T-helper 2 cell treated with Interferon-gamma antibody and Interleukin-4, amounts not matched to agents 100 ng/mL and 5 ng/mL, for 36 hours (primary cell): ENCODE results near the gene DCTN1. TPM values are rescaled to one million over a fixed set of nuclear protein-coding genes. Genes with fewer than 3 reads are reported as not detected.

ENCODE experiments used
- intact Hi-C: fragments of 100-400 bp; cut with micrococcal nuclease; formaldehyde crosslinking; loops from one replicate; pipeline ENCODE4 v1.15.1; 2023
- total RNA-seq: library from RNA; stranded (reverse); gene quantifications from 2 replicates; pipeline ENCODE4 v1.2.3, GENCODE V29; 2022

Gene DCTN1
- total RNA-seq, 1 donor from 2014 or later, result 105 TPM

DNA sequence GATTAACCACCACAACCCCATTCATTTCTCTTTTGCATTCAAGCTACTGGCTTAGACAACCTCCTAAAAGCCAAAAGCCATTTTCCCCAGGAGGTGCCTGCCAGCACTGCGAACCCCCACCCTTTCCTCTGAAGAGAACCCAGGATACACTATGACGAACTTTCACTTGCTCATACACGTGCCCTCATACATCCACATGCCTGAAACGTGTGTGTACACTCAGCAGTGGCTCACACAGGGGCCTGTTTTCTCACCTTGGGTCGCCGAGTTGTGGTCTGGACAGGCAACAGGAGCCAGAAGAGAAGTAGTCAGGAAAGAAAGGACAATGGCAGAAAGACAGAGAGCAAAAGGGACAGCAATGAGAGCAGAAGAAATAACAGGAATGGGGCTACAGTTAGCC is 7.4 kb downstream of the DCTN1 start:
- intact Hi-C loops, result no loop called here

DNA sequence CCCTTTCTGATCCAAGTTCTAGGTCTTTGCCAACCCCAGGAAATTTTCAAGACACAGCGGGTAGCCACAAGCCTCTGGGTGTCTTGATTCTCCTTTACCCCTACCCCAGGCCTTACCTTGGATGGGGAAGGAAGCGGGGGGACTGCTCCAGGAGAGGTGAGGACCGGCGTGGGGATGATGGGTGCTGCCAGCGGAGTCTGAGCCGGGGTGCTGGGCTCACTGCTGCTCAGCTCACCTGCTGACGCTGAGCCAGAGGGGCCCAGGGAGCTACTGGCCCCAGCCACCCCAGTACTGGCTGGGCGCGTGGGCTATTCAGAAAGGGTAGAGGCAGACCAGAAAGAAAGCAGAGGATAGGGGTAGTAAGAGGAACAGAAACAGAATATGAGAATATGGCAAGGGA is 8.7 kb downstream of the DCTN1 start:
- intact Hi-C loops, result no loop called here

DNA sequence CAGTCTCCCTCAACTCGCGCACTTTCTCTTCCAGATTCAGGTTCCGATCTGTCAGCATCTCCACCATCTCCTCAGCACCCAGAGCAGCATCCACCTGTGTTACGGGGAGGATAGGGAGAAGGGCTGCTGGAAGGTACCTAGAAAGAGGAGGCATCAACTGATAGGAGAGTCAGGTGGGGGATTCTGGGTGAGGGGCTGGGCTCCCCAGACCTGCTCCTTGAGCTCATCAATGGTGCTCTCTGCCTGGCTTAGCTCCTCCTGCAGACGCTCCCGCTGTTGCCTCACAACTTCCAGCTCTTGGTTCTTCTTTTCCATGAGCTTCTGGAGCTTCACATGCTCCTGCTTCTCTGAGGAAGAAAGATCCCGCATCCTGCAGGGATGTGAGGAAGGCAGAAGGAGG is 10.1 kb downstream of the DCTN1 start:
- intact Hi-C loops, result no loop called here

DNA sequence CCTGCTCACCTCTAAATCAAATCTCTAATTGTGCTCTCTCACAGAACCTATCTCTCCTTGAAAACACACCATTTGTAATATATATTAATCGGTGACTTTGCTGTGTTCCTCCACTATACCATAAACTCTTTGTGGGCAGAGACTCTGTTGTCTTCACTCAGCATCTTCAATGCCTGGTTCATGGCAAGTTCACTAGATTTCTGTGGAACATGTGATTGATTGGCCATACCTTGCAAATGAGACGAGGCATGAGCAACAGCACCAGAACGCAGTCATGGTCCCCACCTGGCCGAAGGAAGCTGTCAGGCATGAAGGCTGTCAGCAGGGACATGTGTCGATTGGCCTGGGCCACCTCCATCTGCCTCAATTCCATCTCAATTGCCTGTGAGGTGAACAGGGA is 11.6 kb downstream of the DCTN1 start:
- intact Hi-C loops, result no loop called here

DNA sequence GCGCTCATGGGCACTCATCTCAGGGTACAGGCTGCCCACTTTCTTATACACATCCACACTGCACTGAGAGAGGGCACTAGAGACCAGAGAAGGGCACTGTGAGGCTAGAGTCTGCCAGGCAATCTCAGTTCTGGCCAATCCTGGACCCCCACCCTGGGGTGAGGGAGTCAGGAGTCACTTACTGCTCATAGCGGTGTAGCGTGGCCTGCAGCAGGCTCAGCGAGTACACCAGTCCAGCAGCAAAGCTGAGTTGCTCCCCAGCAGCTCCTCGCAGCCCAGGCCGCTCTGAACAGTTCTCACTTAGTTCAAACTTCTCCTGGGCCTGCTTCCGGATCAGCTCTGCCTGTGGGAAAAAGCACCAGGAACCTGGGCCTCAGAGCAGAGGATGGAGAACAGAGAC is 12.3 kb downstream of the DCTN1 start:
- intact Hi-C loops, result no loop called here

DNA sequence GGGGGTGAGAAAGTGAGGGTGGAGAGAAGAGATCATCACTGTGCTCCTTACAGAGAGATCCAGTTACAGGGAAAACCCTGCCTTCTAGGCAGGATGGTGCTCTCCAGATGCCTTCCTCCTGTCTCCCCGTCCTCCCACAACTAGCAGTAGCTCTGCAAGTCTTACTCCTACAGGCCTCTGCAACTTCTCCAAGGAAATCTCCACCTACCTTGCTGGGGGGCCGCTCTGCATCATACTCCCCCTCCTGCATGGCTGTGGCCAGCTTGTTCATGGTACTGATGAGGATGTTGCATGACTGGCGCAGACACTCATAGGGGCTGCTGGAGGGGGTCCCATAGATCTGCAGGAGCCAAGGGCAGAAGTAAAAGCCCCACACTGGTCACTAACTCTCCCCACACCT is 14.1 kb downstream of the DCTN1 start:
- intact Hi-C loops, result no loop called here

DNA sequence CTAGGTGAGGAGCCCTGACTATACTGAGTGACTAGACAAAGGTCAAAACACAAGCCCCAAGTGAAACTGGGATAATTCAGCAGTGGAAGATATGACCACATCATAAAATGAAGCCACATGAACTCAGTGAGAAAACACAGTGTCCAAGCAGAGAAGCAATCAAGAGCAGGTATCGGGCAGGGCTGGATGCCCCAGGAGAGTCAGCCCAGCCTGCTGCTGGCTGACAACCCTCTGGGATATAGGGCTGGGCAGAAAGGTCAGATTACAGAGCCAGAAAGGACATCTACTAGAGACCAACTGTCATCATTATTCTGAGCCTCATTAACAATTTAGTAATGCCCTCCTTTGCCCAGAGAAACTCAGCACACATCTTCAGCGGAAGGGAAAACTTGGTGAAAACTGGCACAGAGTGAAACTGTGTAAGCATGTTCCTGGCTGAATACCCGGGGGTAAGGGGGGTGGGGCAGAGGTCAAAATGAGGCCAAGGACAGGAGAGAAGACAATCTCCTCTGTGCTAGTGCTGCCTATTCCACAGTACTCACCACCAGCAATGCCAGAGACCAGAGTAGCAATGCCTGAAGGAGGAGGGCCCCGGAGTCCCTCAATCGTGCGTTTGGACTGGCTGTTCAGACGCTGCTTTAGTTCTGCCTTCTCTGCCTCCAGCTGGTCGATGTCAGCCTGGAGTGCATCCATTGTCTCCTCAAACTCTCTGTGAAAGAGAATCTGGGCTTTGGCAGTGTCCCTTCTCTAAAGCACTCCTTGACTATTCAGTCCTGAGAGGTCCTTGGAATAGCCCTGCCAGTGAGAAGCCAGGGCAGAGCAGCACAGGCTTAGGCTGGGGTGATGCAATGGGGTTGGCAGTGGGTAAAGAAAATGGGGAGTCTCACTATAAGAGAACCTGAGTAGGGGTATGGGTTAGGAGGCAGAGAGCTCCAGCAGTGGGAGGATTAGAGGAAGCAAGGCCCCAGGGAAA is 15.3 kb downstream of the DCTN1 start:
- intact Hi-C loops, result no loop called here

DNA sequence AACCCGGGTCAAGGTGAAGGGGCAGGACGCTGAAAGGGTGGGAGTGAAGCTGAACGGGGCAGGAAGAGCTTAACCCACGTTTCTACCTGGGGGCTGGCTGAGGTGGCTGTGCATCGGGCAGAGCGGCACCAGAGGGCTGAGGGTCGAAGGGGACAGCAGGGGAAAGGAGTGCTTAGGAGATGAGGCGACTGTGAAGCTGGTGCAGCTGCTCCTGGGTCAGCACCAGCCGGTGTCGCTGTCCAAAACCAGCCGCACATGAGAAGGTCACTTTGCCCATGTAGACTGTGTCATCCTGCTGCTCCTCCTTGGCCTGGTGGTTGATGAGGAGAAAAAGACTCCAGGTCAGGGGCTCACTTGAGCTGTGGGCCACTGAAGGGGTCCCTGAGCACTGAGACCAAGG is 18.8 kb downstream of the DCTN1 start:
- intact Hi-C loops, result no loop called here

DNA sequence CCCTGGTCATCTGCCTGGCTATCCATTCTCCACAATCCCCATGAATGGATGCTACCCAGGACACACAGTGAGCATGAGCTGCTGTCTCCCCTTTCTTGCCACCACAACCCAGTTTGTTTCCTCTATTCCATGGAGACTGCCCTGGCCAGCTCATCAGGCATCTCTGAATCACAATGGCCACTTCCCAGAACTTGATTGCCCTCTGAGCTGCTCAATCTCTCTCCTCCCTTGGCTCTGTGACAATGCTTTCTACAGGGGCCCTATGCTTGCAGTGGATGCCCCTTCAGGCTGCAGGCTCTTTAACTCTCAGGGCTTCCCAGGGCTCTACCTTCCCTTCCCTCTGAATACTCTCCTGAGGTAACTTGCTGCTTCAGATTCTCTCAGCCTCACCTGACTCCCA is 22.5 kb downstream of the DCTN1 start:
- intact Hi-C loops, result no loop called here

DNA sequence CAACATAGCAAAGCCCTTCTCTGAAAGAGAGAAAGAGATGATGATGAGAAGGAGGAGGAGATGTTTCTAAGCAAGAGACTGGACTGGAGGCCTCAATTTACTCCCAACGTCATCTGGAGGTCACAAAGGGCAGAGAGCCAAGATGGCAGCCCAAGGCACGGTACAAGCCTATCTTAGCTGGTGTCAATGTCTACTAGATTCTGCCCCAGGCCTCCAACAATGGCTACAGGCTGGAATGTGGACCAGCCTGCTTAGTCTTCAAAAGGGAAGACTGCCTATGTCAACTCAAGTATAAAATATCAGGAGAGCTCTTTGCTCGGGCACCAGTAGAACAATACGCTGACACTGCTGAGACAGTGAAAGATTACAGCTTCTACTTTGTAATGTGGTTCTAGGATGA is 30.2 kb downstream of the DCTN1 start:
- intact Hi-C loops, result no loop called here

DNA sequence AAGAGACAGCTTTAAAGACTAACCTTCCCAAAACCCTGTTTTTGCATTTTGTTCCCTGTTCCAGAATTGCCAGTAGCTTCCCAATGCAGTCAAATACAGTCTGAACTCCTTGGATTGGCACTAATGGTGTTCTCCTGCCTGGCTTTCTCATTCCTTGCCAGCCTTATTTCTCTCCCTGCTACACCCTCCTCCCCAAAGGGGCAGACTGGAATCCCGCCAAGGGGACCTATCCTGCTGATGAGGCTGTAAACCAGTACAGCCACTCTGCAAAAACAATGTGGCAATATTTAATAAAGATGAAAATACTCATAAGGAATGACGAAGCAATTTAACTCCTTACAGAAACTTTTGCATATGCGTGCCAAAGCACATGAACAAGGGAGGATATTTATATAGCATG is 32.4 kb downstream of the DCTN1 start:
- intact Hi-C loops, result no loop called here

DNA sequence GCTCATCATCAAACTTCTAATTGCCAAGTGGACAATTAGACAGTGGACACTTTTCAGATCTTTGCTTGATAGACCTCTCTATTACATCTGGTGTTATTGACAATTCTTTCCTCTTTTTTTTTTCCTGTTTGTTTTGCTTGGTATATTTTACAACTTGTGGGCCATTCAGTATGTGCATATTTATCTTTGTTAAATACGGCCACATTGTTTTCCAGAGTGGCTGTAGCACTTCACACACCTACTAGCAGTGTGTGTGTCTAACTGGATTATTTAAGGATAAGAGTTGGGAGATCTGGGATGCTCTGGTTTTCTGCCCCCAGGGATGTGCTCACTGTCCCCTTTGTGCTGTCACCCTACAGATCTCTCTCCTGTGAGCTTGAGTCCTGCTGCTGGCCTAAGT is 32.8 kb downstream of the DCTN1 start:
- intact Hi-C loops, result no loop called here

DNA sequence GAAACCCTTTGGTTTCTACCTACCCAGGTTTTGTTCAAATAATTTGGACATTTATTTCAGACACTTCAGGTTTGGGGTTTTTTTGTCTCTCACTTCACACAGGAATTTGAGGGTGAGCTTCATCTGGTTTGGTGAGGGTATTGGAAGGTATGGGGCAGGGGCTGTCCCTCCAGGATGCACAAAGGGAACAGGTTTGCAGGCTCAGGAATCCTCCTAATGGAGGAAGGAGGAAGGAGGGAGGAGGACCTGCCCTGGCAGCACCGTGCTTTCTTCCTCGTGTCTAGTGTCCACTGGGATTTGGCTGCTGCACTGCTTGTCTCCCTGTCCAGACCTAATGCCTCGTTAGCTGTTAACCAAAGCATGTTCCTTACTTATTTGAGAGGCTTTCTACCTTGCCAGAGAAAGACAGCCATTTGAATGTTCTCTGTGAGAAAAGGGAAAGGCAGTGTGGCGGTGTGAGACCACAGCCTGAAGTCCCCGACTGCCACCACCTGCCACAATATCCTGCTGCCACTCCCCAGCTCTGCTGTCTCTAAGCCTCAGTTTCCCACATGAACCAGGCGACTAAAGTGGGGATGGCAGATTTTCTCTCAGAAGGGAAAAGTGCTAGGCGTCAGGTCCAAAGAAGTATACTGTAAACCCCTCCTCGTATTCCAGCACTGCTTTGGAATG is 34.7 kb downstream of the DCTN1 start:
- intact Hi-C loops, result no loop called here

DNA sequence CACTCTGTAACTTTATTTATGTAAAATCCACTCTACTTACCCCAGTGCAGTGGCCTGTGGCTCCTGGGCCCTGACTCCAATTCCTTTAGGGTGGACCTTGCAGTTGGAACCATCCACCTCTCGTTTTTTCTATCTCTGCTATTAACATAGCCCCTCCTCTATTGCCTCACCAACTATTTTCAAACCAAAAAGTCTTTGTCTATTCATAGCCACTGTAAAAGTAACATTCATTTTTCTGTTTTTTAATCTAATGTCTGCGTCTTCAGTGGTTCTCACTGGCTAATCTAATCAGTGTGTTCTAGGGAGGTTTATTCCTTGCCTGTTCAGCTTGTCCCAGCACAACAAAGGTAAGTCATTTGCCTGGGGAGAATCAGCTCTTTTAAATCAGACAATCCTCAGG is 36.8 kb downstream of the DCTN1 start, which contains the start of gene SLC4A5:
Gene SLC4A5, minus strand, starts transcription at position 101 of the 400 bp plus-strand sequence. CDS start 28,393 bp downstream, outside the sequence.
- intact Hi-C loops, result no loop called here

DNA sequence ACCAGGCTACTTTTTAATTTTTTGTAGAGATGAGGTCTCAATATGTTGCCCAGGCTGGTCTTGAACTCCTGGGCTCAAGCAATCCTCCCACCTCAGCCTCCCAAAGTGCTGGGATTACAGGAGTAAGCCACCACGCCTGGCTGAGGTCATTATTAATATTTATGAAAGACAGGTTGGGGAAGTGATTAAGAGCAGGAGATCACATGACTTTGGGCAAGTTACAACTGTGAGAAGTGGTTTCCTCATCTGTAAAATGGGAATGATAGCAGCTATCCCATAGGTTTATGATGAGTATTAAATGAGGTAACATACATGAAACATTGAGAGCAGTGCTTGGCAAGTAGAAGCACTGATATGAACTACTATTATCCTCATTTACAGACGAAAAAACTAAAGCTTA is 43.9 kb downstream of the DCTN1 start:
- intact Hi-C loops, result loop anchor here (10.0 kb wide), 1 partner anchor 249 kb away; no protein-coding TSS in a partner anchor

DNA sequence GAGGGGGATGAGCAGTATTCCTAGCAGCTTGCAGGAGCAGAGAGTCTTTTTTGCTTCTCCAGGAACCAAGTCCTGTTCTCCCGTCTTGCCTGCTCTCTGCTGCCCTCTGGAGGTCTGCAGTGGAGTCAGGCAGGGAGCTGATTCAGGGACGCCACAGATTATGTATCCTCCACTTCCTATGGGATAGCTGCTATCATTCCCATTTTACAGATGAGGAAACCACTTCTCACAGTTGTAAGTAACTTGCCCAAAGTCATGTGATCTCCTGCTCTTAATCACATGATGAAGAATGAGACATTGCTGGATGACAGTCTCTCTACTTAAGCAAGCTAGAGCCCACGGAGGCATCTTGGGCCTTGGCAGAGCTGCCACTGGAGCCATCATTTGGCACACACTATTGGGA is 45.2 kb downstream of the DCTN1 start:
- intact Hi-C loops, result loop anchor here (1.0 to 10.0 kb wide), 3 partner anchors 68 to 250 kb away; no protein-coding TSS in a partner anchor

DNA sequence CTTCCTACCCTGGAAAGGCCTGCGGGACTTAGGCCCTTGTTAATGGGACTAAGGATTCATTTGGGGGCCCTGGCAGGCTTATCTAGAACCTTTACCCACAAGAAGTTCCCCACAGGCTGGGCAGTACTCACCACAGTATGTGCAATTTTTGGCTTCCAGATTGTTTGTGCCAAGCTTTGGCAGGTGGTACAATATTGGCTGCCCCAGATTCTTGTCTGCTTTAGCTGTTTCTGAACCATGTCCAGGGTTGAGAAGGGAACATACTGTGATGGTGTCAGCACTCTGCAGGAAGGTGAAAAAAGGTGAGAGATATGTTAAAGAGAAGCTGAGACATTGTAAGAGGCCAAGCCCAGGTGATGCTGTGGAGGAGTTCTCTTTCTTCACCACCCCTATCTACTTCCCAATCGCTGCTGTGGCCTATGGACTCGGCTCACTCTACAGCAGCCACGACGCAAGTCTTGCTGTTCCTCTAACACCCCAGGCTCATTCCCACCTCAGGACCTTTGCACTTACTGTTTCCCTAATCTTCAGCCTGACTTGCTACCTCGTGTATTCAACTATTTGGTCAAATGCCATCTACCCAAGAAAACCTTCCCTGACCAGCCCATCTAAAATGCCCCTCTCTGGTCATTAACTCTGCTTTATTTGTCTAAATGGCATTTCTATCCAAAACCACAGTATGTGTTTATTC is 46.1 kb downstream of the DCTN1 start:
- intact Hi-C loops, result loop anchor here (5.0 to 10.0 kb wide), 2 partner anchors 67 to 251 kb away; no protein-coding TSS in a partner anchor

DNA sequence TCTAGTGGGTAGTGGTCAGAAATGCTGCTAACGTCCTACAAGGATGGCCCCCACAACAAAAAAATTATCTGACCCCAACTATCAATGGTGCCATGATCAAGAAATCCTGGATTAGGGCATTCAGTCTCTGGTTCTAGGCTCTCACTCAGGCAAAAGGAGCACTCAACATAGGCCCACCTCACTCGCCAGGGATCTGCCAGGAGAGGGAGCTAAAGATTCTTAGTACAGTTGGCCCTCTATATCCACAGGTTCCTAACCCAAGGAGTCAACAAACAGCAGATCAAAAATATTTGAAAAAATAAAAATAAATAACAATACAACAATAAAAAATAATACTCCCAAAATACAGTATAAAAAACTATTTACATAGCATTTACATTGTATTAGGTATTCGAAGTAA is 46.9 kb downstream of the DCTN1 start:
- intact Hi-C loops, result loop anchor here (5.0 to 10.0 kb wide), 2 partner anchors 66 to 252 kb away; no protein-coding TSS in a partner anchor

DNA sequence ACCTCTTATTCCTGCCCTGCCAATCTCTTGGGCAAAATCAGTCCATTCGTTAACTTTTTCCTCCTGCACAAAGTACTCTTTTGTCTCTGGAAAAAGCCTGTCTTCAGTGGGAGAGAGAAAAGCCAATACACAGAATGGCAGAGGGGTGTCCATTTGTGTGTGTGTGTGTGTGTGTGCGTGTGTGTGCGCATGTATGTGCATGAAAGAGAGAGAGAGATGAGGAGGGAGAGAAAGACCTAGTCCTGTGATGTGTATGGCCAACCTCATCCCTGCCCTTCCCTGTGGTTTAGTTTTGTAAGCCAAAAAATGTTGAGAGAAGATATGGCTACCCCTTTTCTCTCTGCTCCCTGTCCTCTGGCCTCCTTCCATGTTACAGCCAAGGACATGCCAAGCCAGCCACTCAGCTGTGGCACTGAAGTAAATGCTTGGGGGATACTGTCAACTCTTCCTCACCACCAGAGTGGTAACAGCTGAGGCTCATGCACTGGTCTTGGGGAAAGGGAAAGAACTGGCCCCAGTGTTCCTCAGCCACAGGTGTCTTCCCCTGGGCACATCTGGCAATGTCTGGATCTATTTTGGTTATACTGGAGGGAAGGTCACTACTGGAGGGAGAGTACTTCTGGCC is 47.4 kb downstream of the DCTN1 start:
- intact Hi-C loops, result loop anchor here (5.0 to 10.0 kb wide), 2 partner anchors 65 to 252 kb away; no protein-coding TSS in a partner anchor

DNA sequence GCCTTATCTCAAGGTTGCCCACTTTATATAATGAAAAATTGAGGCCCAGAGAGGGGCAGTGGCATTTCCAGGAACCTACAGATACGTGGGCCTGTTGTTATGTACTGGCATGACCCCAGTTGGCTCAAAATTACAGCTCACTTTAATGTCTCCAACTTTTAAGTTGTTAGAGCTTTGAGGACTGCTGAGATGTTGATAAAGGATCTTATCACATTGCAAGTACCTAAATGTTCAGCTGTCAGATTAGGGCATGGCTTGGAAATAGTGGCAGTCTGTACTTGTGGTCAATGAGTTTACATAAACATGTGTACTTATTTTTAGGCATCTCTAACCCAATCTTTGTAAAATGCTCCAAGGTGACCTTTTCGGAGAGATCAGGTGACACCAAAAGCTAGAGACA is 51.5 kb downstream of the DCTN1 start:
- intact Hi-C loops, result no loop called here

DNA sequence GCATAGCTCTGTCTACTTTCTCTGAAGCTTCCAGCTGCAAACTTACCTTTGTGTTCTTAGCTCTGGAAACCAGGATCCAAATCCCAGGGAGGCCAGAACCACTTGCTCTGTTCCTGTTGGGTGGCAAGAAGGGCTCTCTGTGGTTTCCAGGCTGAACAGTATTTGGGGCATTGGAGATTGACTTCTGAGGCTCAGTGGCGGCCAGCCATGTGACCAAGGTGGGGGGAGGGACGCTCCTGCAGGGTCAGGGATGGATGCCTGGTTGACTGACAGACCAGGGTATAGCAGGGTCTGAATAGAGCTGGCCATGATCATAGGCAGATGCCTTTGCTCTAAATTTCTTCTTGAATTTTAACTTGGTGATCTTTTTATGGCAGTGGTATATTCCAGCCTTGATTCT is 52.0 kb downstream of the DCTN1 start:
- intact Hi-C loops, result no loop called here
